ENCODE results near the gene SPNS3. TPM values are rescaled to one million over a fixed set of nuclear protein-coding genes. Genes with fewer than 3 reads are reported as not detected.

The SPNS3 gene
- total RNA-seq, 4 donors from 2014 or later, result 0.69 TPM; not detected in 3

DNA sequence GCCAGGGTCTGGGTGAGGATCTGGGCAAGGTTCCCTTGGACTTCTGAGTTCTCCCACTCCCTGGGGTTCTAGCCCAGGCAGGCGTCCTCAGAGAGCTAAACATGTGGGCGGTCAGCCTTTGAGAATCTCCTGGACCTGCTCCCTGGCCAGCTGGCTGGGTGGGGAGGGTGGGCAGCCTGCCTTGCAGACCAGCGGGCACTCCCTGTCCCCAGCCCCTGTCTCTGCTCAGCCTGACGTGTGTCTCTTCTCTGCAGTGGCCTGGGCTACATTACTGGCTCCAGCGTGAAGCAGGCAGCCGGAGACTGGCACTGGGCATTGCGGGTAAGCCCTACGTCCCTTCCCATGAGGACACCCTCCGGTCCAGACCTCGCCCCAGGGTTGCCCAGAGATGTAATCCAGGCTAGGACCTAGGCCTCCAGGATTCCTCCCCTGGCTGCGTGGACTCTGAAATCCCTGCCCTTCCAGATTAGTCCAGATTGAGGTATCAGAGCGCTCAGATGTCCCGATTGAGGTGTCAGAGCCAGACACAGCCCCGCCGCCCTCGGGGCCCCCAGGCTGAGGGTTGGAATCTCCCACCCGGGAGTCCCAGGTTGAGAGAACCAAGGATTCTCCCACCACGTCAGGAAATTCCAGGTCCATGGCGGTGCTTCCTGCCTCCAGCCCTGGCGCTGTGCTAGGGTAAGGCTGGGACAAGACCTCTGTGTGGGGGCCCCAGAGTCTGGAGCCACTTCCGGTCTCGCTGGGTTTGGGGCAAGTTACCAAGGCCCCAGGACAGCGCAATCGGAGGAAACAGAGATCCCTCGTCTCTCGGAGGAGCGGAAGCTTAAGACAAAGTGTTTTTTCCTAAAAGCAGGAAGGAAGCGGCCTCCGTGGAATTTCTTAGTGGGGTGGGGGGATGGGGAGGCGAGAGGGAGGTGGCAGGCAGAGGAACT is 97.3 kb downstream of the SPNS3 start:
- no peak for TF ChIP-seq POLR2A (IDR thresholded peaks at IDR 0.05)
- TF ChIP-seq, protein P1, sequence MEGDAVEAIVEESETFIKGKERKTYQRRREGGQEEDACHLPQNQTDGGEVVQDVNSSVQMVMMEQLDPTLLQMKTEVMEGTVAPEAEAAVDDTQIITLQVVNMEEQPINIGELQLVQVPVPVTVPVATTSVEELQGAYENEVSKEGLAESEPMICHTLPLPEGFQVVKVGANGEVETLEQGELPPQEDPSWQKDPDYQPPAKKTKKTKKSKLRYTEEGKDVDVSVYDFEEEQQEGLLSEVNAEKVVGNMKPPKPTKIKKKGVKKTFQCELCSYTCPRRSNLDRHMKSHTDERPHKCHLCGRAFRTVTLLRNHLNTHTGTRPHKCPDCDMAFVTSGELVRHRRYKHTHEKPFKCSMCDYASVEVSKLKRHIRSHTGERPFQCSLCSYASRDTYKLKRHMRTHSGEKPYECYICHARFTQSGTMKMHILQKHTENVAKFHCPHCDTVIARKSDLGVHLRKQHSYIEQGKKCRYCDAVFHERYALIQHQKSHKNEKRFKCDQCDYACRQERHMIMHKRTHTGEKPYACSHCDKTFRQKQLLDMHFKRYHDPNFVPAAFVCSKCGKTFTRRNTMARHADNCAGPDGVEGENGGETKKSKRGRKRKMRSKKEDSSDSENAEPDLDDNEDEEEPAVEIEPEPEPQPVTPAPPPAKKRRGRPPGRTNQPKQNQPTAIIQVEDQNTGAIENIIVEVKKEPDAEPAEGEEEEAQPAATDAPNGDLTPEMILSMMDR (IDR thresholded peaks at IDR 0.05), result no peak
- H3K27me3 ChIP-seq, result no peaks in the 10 kb centered on the region
- H3K27ac ChIP-seq, result peak overlapping the region; percentile 10 to 15
- H3K4me1 ChIP-seq, result peaks cover 0 to 5% of the 10 kb centered on the region in 2 donors
- no peak overlapping the region for H3K4me3 ChIP-seq
- no peak for DNase-seq
- intact Hi-C loops (cut with DNase I; ENCODE audit: low total_unique reads), result no loop called here
- H3K36me3 ChIP-seq, result no peaks in the 10 kb centered on the region
- no peaks in the 10 kb centered on the region for H3K9me3 ChIP-seq

DNA sequence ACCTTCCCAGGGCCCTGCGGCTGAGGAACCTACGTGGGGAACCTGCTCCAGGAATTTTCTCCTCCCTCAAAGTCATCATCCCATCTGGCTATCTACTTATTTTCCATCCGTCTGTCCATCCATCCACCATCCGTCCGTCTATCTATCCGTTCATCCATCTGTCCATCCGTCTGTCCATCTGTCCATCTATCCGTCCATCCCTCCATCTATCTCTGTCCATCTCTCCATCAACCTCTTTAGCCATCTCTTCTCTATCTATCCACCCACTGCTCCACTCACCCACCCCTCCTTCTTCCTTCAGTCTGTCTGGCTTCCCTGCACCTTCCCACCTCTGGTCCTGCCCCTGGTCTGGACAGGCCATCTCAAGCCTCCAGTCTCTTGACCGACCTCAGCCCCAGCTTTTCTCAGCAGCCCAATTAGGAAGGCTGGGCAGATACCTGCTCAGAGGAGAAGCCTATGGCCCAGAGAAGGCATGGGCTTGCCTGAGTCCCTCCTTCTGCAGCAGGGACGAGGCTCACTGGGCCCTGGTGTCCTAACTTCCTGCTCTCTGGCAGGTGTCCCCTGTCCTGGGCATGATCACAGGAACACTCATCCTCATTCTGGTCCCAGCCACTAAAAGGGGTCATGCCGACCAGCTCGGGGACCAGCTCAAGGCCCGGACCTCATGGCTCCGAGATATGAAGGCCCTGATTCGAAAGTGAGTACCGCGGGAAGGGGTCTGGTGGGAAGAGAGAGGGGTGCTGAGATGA is 98.4 kb downstream of the SPNS3 start:
- no peak for DNase-seq
- peaks cover 0 to 13% of the 10 kb centered on the region in 2 donors for H3K4me1 ChIP-seq
- no peaks in the 10 kb centered on the region for H3K36me3 ChIP-seq
- TF ChIP-seq POLR2A (IDR thresholded peaks at IDR 0.05), result no peak
- TF ChIP-seq, protein P1 (IDR thresholded peaks at IDR 0.05), result no peak
- intact Hi-C loops (cut with DNase I; ENCODE audit: low total_unique reads), result no loop called here
- no peaks in the 10 kb centered on the region for H3K27me3 ChIP-seq
- H3K27ac ChIP-seq, result peak overlapping the region in 1 of 2 donors; percentile 15
- no peak overlapping the region for H3K4me3 ChIP-seq
- no peaks in the 10 kb centered on the region for H3K9me3 ChIP-seq

DNA sequence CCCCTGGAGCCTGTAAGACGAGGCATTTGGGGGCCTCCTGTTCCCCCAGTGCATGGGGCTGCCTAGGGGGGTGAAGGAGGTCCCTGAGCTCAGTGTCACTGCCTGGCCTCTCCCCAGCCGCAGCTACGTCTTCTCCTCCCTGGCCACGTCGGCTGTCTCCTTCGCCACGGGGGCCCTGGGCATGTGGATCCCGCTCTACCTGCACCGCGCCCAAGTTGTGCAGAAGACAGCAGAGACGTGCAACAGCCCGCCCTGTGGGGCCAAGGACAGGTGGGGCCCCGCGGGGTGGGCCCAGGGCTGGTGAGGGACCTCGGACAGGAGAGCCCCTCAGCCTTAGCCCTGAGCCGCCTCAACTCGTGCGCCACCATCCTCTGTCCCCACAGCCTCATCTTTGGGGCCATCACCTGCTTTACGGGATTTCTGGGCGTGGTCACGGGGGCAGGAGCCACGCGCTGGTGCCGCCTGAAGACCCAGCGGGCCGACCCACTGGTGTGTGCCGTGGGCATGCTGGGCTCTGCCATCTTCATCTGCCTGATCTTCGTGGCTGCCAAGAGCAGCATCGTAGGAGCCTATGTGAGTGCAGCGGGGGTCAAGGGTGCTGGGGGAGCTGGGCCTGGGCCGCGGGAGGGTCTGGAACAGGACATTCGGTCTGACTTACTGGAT is 99.3 kb downstream of the SPNS3 start:
- H3K4me3 ChIP-seq, result no peak overlapping the region
- TF ChIP-seq, protein P1 (IDR thresholded peaks at IDR 0.05), result no peak
- TF ChIP-seq POLR2A (IDR thresholded peaks at IDR 0.05), result no peak
- intact Hi-C loops (cut with DNase I; ENCODE audit: low total_unique reads), result no loop called here
- H3K27ac ChIP-seq, result peak overlapping the region in 1 of 2 donors; percentile 15
- H3K36me3 ChIP-seq, result no peaks in the 10 kb centered on the region
- H3K9me3 ChIP-seq, result no peaks in the 10 kb centered on the region
- peaks cover 0 to 13% of the 10 kb centered on the region in 2 donors for H3K4me1 ChIP-seq
- no peaks in the 10 kb centered on the region for H3K27me3 ChIP-seq
- DNase-seq, result no peak

DNA sequence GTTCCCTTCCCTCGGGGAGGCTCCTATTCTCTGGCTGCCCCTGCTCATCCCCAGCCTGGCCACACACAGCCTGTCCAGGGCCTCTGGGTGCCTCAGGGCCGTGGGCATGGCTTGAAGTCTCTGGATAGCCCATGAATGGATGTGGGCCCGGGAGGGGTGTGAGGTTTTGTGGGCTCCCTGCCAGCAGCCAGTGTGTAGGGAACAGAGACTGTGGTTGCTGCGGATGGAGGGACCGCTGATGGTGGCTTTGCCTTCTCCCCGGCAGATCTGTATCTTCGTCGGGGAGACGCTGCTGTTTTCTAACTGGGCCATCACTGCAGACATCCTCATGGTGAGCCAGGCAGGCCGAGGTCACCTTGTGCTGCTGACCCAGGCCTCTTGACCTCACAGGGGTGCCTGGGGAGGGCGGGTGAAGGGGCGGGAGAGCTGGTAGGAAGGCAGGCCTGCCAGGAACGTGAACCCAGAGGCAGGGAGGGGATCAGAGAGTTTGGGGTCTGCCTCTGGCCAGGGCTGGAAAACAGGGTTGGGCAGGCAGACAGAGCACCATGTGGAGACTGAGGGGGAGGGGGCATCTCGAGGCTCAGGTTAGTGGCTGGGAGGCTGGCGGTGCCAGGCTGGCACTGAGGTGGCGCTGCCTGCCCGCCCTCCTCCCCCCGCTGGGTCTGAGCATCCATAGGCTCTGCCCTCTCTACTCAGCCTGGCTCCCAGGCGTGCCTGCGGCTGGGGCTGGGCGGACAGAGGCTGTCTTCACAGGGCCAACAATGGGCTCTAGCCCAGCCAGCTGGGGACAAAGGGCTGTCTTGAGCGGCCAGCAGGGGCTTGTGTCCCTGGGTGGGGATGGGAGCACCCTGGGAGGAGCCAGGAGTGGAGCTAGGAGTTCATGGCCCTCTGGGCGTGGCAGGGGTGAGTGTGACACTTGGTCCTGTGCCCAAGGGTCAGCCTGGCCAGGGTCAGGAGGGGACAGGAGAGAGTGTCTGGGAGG is 100.1 kb downstream of the SPNS3 start:
- intact Hi-C loops (cut with DNase I; ENCODE audit: low total_unique reads), result no loop called here
- no peaks in the 10 kb centered on the region for H3K9me3 ChIP-seq
- TF ChIP-seq, protein P1 (IDR thresholded peaks at IDR 0.05), result no peak
- TF ChIP-seq POLR2A (IDR thresholded peaks at IDR 0.05), result no peak
- H3K27ac ChIP-seq, result peak overlapping the region; percentile 15 to 17
- no peak overlapping the region for H3K4me3 ChIP-seq
- DNase-seq, result no peak
- H3K36me3 ChIP-seq, result no peaks in the 10 kb centered on the region
- H3K4me1 ChIP-seq, result peaks cover 0 to 13% of the 10 kb centered on the region in 2 donors
- no peaks in the 10 kb centered on the region for H3K27me3 ChIP-seq
